Measurements from ENCODE around the gene ASCL2.
A peak's percentile ranks its signal among the peaks of the same experiment; 100 is the strongest.

The ASCL2 gene

GRCh38 chr11:2300290-2300935, 30.0 kb upstream of the ASCL2 start:
- no peaks in the 10 kb centered on the region for H3K9me3 ChIP-seq (ENCODE audit: control insufficient read depth, insufficient read depth, low read length)
- H3K4me3 ChIP-seq (ENCODE audit: low read length), result peak overlapping the region; percentile 69; the same call in 1 of the 2 replicates
- TF ChIP-seq EZH2phosphoT487 (IDR thresholded peaks at IDR 0.05; ENCODE audit: borderline replicate concordance, low read length) (no peak), CTCF (IDR thresholded peaks at IDR 0.05; ENCODE audit: low read depth, low read length, poor library complexity, severe bottlenecking) (no peak)
- H4K20me1 ChIP-seq (ENCODE audit: control insufficient read depth, insufficient read depth, low read depth, low read length), result no peaks in the 10 kb centered on the region
- no peaks in the 10 kb centered on the region for H3K36me3 ChIP-seq (ENCODE audit: control insufficient read depth, low read length)
- H3K27me3 ChIP-seq (ENCODE audit: control insufficient read depth, low read length), result no peaks in the 10 kb centered on the region
- H3K79me2 ChIP-seq (ENCODE audit: control insufficient read depth, low read length), result no peaks in the 10 kb centered on the region
- H3K9me2 ChIP-seq (replicated peaks; ENCODE audit: control insufficient read depth, low read length), result no peaks in the 10 kb centered on the region
- no peaks in the 10 kb centered on the region for H3F3A ChIP-seq (ENCODE audit: control insufficient read depth, insufficient read depth)
- H3K4me1 ChIP-seq (ENCODE audit: control insufficient read depth, low read length), result peaks cover 29% of the 10 kb centered on the region
- peak overlapping the region; percentile 56 for H3K4me2 ChIP-seq (ENCODE audit: low read length)
- H3K27ac ChIP-seq (ENCODE audit: low read depth, low read length), result no peak overlapping the region

- Histone ChIP-seq H3K79me2 (ENCODE audit: control insufficient read depth, low read length) (no peaks in the 10 kb centered on the region), H3K9me2 (replicated peaks; ENCODE audit: control insufficient read depth, low read length) (no peaks in the 10 kb centered on the region), H3F3A (ENCODE audit: control insufficient read depth, insufficient read depth) (no peaks in the 10 kb centered on the region), H3K4me1 (ENCODE audit: control insufficient read depth, low read length) (peaks cover 26% of the 10 kb centered on the region), H3K4me2 (ENCODE audit: low read length) (no peak overlapping the region), H3K27me3 (ENCODE audit: control insufficient read depth, low read length) (no peaks in the 10 kb centered on the region), H3K36me3 (ENCODE audit: control insufficient read depth, low read length) (no peaks in the 10 kb centered on the region), H3K9me3 (ENCODE audit: control insufficient read depth, insufficient read depth, low read length) (no peaks in the 10 kb centered on the region), H3K4me3 (ENCODE audit: low read length) (no peak overlapping the region), H4K20me1 (ENCODE audit: control insufficient read depth, insufficient read depth, low read depth, low read length) (no peaks in the 10 kb centered on the region), H3K27ac (ENCODE audit: low read depth, low read length) (no peak overlapping the region)
- no peak for TF ChIP-seq EZH2phosphoT487 (IDR thresholded peaks at IDR 0.05; ENCODE audit: borderline replicate concordance, low read length)
- TF ChIP-seq CTCF (IDR thresholded peaks at IDR 0.05; ENCODE audit: low read depth, low read length, poor library complexity, severe bottlenecking), result no peak
These were observed 29.4 kb upstream of the ASCL2 start for GRCh38 chr11:2299773-2300172.

GRCh38 chr11:2298795-2299761, 28.7 kb upstream of the ASCL2 start:
- H3K27me3 ChIP-seq (ENCODE audit: control insufficient read depth, low read length), result no peaks in the 10 kb centered on the region

More at GRCh38 chr11:2298795-2299761, 28.7 kb upstream of the ASCL2 start:
- Histone ChIP-seq H3K27ac (ENCODE audit: low read depth, low read length) (no peak overlapping the region), H3F3A (ENCODE audit: control insufficient read depth, insufficient read depth) (no peaks in the 10 kb centered on the region), H3K36me3 (ENCODE audit: control insufficient read depth, low read length) (no peaks in the 10 kb centered on the region), H4K20me1 (ENCODE audit: control insufficient read depth, insufficient read depth, low read depth, low read length) (no peaks in the 10 kb centered on the region), H3K4me1 (ENCODE audit: control insufficient read depth, low read length) (peaks cover 26% of the 10 kb centered on the region), H3K79me2 (ENCODE audit: control insufficient read depth, low read length) (no peaks in the 10 kb centered on the region), H3K9me3 (ENCODE audit: control insufficient read depth, insufficient read depth, low read length) (no peaks in the 10 kb centered on the region), H3K9me2 (replicated peaks; ENCODE audit: control insufficient read depth, low read length) (no peaks in the 10 kb centered on the region), H3K4me2 (ENCODE audit: low read length) (no peak overlapping the region), H3K4me3 (ENCODE audit: low read length) (no peak overlapping the region)
- peak; percentile 37 for TF ChIP-seq CTCF (IDR thresholded peaks at IDR 0.05; ENCODE audit: low read depth, low read length, poor library complexity, severe bottlenecking)
- TF ChIP-seq EZH2phosphoT487 (IDR thresholded peaks at IDR 0.05; ENCODE audit: borderline replicate concordance, low read length), result no peak
